HG03196 (cell line): ENCODE results near the gene SHISA2.

Experiments used
- ATAC-seq: cut with Tn5 transposase; IDR thresholded peaks from one replicate; pipeline ENCODE4 v1.9.1; 2021; ENCODE audit not compliant: unreplicated experiment

SHISA2 gene

DNA sequence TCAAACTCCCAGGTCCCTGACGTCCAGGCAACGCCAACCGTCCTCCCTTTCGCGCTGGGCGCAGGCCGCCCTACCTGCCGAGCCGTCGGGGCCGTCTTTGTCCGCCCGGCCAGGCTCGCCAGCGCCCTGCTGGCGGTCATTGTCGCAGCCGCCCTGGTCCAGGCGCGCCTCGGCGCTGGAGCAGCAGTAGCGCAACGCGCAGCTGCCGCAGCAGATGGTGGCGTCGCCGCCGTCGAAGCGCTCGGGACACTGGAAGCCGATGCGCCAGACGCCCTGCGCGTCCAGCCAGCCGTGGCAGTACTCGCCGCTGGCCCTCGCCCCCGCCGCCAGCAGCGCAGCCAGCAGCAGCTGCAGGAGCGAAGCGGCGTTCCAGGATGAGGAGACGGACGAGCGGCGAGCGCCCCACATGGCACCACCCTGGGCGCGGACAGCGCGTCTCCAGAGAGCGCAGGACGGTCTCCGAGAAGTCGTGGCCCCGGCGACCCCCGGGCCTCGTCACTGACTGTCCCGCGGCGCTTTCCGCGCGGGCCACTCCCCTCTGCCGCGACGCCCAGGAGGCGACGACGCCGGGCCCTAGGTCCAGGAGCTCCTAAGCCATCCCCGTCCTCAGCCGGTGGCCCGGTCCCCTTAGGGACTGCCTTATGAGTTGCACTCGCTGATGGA is 1.1 kb downstream of the SHISA2 start:
- no peak for ATAC-seq

DNA sequence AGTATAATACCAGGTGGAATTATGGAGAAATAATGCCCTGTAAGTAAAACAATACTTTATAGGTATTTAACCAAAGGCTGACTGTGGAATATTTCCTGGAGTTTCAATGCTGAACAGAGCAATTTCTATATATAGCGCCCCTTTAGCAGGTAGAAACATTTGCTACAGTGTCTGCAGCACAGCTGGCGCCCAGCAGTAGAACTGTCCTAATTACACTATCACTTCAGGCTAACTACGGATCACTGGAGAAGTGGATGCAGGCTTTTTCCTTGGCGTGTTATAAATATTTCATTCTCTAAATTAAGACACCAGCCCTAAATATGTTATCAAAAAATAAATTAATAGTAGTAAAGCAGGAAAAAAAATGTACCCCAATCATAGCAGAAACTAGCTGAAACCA is 3.1 kb downstream of the SHISA2 start:
- no peak for ATAC-seq

DNA sequence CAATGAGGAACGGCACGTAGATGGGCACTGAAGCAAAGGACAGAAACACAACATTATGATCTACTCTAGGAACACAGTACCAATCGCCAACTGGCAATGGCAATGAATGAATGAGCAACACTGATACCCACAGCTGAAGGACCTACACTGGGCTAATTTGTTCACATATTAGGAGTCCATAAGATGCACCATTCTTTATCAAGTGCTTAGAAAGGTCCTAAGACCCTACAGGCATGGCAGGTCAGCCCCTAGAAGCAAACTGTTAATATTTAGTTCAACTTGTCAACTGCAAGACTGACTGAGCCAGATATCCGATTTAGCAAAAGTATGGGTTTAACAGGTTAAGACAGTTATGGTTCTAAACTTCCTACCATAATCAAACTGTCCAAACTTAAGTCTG is 4.8 kb downstream of the SHISA2 start:
- no peak for ATAC-seq

DNA sequence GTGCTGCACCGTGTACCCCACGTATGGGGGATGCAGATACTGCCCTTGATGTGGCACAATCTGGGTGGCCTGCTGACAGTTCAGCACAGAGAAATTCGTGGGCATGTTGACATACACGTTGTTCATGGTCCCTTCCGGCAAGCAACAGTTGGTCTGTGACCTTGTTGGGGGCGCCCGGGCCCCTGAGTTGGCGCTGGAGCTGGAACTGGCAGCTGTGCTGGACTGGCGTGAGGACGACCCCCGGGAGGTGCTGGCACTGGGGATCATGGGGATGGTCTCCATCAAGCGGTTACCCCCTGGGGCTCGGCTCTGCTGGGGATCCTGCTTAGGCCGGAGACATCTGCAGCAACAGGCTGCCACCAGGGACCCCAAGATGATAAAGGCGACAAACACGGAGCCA is 5.2 kb downstream of the SHISA2 start:
- ATAC-seq = no peak

DNA sequence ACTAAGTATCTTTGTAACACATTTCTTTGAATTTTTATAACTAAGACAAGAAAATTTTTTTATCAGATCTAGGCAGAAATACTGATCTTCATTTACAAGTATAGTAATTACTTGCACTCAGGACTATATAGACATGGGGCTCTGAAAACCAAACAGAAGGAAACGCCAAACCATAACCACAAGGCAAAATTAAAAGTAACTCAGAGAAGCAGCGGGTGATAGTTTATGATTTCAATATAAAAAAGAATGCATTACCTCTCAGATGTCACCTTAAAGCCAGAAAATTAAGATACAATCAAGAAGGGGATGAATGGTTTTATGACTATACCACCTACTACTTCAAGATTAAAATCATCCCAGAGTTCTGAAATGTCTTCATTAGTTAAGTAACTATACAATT is 6.7 kb downstream of the SHISA2 start:
- no peak for ATAC-seq

DNA sequence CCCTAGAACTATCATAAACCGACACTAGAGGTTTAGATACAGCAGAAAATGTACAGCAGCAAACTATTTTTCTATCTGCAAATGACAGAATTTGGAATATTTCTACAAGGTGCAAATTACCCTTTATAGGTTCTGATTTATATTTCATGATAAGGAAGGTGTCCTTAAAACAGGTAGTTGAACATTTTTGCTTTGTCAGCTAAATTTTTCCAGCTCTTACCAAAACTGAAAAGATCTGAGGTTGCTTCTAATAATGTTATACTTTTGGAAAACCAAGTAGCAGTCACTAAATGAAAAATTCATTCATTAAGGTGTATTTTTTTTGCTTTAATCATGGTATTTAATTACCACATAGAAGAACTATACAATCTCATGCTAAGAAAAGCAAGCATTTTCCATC is 9.0 kb downstream of the SHISA2 start:
- no peak for ATAC-seq

DNA sequence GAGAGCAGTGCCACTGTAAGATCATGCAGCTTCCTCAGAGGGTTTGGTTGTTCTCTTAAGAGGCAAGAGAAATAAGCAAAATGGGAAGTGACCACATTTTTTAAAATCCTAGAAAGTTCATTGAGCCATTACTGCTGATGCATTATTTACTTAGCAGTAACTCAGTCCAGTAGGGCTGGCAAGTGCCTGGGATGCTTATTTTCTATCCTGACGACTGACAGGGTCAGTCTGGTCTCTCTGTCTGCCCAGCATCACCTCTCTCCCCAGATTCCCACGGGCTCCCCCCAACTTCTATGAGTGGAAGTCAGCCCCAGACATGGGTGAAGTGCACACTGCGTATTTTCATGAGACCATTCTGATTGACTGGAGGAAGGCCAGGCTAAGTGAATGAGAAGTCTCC is 10.4 kb downstream of the SHISA2 start:
- no peak for ATAC-seq

DNA sequence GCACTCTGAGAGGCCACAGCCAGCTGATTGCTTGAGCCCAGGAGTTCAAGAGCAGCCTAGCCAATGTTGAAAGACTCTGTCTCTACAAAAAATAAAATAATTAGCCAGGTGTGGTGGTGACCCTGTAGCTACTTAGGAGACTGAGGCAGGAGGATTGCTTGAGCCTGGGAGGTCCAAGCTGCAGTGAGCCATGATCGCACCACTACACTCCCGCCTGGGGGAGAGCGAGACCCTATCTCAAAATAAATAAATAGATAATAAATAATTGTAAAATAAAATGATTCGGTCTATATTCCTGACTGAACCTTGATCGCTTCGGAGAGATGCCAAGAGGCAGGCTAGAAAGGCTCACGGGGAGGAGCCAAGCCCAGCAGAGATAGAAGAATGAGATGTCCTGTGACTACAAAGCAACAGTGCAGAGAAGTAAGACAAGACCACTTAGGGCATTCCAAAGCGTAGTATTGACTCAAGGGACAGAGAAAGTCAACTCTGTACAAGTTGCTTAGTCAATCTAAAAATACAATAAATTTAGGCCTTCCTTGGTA is 12.8 kb downstream of the SHISA2 start:
- no peak for ATAC-seq

DNA sequence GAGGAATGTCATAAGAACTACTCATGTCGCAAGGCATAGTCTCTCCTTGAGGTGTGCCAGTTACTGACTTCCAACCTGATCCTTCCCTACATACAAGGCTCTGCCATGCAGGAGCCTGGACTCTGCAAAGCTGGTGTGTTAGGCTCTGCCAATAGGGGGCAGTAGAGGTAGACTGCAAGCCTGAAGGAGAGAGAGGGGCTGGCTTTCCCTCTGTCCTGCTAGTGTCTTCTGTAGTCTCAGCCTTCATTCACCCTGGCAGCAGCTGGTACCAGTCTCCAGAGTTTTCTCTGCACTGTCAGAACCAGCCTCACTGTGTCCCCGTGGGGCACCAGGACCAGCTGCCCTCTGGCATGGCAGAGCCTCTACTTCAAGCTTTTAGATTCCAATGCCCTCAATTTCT is 14.5 kb downstream of the SHISA2 start:
- ATAC-seq = no peak

DNA sequence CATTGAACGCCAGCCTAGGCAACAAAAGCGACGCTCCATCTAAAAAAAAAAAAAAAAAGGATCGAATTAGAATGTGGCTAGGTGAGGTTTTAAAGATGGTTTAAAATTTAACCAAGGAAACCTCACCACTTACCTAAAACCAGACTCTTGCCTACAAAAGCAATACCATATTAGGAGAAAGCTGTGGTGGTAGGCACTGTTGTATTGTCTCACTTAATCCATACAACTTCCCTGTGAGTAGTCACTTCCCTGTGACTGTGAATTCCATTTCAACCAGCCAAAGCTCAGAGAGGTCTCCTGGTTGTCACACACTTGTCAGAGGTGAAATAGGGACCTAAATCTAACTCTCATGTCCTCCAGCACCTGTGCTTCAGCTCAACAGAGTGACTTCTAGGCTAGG is 15.4 kb downstream of the SHISA2 start:
- ATAC-seq = no peak

DNA sequence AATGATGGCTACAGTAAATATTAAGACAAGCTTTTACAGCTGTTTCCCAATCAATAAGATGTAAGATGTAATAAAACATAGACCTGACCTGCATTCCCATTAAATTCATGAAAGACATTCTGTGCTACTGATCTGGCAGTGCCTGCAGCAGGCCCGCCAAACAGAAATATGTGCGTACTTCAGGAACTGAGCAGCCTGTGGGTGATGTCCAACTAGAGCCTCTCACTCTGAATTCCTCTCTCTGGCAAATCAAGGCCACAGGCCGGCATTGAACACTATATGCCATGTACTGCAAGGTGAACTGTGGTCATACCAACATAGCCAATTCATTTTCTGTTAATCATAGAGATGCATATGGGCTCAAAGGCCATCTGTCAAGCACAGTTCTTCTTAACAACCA is 17.8 kb downstream of the SHISA2 start:
- ATAC-seq = no peak

DNA sequence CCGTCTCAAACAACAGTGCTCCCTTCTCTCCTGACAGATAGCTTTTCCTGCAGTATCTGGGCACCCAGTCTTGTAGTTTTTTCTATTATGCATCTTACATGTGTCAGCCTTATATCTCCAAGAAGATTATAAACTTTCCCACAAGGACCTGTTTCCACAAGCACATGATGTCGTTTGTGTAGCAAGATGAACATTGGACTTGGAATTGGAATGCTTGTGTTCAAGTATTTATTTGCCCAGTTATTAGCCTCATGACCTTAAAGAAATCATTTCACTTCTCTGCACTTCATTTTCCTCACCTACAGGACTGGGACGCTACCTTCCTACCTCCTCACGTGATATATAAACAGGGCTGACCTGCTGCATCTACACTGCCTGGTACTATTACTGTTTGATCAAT is 21.5 kb downstream of the SHISA2 start:
- ATAC-seq = no peak

DNA sequence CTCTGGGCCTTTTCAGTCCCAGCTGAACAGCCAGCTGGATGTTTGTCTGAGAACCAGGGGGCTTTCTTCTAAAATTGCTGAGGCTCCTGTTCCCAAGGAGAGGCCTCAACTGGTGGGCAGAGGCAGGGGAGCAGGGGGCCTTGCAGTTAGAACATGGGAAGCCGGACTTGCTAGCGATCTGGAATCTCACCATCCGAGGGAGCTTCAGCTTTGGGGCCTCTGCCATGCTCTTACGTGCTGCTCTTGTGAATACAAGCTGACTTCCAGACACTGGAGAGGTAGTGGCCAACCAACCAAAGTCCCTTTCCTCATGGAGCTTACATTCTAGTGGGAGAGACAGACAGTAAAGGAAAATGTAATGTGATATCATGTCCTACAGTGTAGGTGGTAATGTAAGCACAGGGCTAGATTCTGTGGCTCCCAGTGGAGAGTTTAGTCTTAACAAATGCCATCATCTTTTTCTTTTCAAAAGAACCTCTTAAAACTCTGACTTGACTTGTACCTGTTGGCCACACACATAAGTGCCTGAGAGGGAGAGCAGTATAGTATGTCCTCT is 22.2 kb downstream of the SHISA2 start:
- ATAC-seq = no peak

DNA sequence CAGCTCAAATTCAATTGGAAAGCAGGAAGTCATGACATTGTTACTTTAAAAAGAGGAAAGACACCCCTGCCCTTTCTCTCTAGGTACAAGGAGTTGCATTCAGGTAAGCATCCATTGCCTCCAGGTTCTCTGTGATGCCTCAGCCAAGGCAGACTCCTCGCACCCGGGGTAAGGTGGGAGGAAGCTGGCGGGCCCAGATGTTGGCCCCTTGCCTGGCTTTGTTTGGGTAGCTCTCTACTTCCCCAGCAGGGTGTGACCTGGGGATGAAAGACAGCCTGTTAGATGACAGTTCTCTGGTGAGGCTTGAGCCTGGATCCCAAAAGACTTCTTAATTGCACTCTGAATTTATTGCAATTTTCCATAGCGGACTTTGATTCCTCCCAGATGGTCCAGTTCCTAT is 25.6 kb downstream of the SHISA2 start:
- no peak for ATAC-seq

DNA sequence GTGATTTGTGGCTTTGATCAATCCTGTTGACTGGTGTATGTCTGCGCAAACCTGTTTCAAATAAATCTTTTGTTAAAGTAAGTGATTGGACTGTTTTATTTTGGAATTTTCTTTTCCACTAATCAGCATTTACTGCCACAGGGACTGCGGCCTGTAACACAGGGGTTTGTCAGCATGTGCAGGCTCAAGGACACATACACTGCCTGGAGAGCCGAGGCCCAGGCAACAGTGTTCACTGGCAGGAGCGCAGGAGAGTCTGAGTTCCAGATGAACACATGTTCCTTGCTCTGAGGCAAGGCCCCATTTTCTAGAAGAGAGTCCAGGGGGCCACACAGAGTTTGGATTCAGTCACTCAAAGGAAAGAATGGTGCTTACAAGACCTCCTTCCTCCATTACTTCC is 26.0 kb downstream of the SHISA2 start:
- ATAC-seq = no peak

DNA sequence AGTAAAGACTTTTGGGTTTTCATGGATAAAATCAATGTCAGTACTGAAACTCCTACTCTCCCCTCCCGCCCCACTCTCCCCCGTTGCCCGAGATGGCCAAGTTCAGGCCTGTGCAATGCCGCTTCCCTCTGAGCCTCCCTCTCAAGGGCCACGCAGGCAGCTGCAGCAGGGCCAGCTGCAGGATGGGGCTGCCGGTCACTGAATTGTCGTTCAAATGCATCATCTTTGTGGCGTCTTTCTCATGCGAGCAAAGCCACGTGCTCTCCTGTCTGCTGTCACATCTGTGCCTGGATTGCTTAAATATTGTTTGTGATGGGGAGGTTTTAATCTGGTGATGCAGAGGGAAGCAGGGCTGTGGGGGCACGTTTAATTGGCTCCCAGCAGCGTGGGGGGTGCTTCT is 26.6 kb downstream of the SHISA2 start:
- ATAC-seq = no peak

DNA sequence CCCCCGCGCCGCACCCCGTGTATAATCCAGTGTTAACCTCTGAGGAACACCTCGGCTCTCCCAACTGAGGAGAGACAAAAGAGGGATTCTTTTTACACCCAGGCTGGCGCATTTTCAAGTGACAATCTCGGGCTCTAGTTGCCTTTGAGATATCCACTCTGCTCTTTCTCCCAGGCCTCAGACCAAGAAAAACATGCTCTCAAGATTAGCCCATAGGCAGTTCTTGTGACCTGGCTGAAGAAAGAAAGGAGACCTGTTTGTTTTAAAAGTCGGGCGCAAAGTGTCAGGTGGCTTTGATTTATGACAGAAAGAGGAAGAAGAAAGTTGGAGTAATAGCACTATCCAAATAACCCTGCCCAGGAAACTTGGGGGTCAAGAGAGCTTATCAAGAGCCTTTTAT is 27.3 kb downstream of the SHISA2 start:
- no peak for ATAC-seq

DNA sequence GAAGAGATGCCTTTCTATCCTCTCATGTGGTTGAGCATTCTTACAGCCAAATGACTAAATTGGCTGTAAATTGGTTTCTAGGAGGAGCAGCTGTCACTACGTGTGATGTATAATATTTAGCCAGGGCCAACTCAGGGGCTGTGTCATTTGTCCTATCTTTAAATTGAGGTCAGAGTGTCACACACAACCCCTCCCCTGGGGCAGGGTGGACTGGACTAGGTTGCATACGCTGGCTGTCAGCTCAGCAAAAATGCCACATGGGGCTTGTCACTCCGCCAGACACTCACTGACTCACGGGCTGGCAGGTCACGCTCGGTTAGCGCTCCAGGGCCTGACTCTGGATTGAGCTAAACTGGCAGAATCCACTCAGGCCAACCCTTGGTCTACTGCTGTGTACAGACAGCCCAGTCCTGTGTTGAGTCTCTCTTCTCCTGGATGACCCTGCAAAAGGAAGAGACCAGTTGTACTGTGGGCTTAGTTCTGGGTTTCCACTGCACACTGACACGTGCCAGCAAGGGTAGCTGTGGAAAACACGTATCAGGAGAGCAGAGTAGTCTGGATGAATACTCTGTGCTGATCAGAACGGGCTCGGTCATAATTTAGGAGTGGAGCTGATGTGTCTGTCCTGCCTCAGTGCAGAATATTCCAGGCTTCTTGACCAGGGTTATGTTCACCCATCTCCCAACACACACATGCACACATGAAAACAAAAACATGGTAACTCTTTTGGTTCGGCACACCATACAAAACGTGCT is 29.1 kb downstream of the SHISA2 start:
- ATAC-seq = no peak

DNA sequence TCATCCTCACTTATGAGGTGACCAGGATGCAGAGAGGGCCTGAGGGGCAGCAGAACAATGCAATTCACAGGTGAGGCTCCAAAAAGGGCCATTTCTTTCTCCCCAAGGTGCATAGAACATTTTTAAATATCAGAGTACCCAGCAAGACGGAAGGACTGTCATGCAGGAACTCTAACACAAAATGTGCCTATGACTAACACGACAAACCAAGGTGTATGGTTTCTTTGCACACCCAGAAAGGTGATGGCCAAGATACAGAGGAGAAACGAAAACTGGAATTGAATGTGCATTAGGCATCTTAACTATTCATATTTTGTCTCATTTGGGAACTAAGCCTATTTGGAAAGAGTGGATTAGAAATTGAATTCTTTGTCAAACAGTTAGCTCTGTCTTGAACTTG is 29.9 kb downstream of the SHISA2 start:
- ATAC-seq = no peak

DNA sequence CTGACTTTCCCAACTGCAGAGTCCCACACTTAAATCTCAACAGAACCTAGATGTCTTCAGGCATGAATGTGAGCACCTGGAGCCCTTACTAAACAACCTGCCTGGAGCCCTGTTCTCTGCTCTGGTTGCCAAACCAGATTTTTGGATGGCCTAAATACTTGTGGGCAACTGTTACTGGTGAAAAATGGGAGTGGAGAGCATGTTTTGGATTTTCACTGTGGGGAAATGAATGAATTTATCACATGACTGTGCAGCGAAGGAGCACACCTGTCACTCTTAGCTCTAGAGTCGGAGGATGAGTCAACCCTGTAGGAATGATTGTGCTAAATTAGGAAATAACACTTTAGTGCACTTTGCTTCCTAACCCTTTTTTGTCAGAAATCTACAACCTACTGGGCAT is 30.3 kb downstream of the SHISA2 start:
- no peak for ATAC-seq

DNA sequence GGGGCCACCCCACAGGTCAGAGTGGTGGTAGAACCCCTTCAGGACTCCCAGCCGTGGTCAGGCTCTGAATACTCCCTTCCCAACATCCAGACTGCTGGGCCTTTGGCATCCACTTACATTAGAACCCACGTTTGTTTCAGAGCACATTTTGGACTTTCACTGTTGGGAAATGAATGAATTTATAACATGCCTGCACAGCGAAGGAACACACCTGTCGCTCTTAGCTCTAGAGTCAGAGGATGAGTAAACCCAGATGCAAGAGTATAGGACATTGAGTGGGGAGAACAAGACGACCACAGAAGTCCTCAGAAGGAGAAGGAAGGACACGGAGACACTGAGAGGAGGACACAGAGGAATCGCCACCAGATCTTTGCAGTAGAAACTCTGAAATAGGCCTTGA is 30.9 kb downstream of the SHISA2 start:
- no peak for ATAC-seq
